ENCODE results near the gene LRCOL1. TPM values are rescaled to one million over a fixed set of nuclear protein-coding genes. Genes with fewer than 3 reads are reported as not detected.

The LRCOL1 gene
- total RNA-seq, 2 donors from 2014 or later: 0.68 TPM; not detected in 1

DNA sequence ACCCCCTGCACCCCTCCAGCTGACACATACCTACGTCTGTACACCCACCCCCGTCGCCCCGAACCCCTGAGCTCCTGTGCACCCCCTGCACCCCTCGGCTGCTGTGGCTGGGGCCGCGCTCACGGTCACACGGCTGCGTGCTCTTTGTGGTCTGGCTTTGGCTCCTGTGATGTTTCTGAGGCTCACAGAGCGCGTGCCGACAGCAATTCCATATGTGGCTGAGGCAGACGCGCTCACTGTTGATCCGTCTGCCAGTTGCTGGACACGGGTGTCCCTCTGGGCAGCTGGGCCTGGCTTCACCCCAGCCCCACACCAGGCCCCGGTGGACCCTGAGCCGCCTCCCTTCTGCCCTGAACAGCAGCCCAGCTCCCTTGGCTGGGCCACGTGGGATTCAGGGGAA is 46.5 kb downstream of the LRCOL1 start:
- DNase-seq (ENCODE audit: low spot score): no peak
- H3K4me3 ChIP-seq: no peak overlapping the region
- H3K9me3 ChIP-seq: no peaks in the 10 kb centered on the region
- TF ChIP-seq, protein P1, sequence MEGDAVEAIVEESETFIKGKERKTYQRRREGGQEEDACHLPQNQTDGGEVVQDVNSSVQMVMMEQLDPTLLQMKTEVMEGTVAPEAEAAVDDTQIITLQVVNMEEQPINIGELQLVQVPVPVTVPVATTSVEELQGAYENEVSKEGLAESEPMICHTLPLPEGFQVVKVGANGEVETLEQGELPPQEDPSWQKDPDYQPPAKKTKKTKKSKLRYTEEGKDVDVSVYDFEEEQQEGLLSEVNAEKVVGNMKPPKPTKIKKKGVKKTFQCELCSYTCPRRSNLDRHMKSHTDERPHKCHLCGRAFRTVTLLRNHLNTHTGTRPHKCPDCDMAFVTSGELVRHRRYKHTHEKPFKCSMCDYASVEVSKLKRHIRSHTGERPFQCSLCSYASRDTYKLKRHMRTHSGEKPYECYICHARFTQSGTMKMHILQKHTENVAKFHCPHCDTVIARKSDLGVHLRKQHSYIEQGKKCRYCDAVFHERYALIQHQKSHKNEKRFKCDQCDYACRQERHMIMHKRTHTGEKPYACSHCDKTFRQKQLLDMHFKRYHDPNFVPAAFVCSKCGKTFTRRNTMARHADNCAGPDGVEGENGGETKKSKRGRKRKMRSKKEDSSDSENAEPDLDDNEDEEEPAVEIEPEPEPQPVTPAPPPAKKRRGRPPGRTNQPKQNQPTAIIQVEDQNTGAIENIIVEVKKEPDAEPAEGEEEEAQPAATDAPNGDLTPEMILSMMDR (IDR thresholded peaks at IDR 0.05): no peak
- TF ChIP-seq POLR2A (IDR thresholded peaks at IDR 0.05) (no peak), POLR2AphosphoS5 (IDR thresholded peaks at IDR 0.05) (no peak)
- peaks cover 4% of the 10 kb centered on the region for H3K4me1 ChIP-seq (replicated peaks)
- 96% methylated on average over 20 of the region's 20 CpGs for WGBS
- no peaks in the 10 kb centered on the region for H3K27me3 ChIP-seq (replicated peaks; ENCODE audit: insufficient read depth)
- no peak overlapping the region for H3K27ac ChIP-seq
- intact Hi-C loops (cut with DNase I): no loop called here
- H3K36me3 ChIP-seq: no peaks in the 10 kb centered on the region

DNA sequence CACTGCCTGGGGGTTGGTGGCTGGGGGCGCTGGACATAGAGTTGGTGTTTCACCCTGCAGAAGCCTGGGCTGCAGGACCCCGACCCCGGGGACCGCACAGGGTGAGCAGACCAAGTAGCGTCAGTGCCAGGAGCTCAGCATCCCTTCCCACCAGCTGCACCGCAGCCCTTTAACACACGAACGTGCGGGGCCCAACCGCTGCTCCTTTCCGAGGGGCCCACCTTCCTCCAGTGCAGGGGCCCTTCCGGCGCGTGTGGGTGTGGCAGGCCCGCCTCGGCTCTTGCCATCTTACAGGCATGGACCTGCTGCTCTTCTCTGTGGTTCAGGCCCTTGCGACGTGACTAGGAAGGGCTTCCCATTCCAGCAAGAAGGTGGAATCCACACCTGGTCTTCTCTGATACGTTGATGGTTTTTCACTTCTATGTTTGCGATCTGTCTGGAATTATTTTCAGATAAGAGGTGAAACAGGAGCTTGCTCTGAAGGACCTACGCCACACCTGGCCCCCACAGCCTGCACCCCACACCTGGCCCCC is 47.8 kb downstream of the LRCOL1 start:
- no peak overlapping the region for H3K4me3 ChIP-seq
- H3K27ac ChIP-seq: no peak overlapping the region
- H3K4me1 ChIP-seq (replicated peaks): peaks cover 4% of the 10 kb centered on the region
- no peaks in the 10 kb centered on the region for H3K36me3 ChIP-seq
- intact Hi-C loops (cut with DNase I): no loop called here
- no peaks in the 10 kb centered on the region for H3K27me3 ChIP-seq (replicated peaks; ENCODE audit: insufficient read depth)
- no peak for DNase-seq (ENCODE audit: low spot score)
- TF ChIP-seq, protein P1 (IDR thresholded peaks at IDR 0.05): no peak
- TF ChIP-seq POLR2AphosphoS5 (IDR thresholded peaks at IDR 0.05) (no peak), POLR2A (IDR thresholded peaks at IDR 0.05) (no peak)
- WGBS: 64% methylated on average over 14 of the region's 21 CpGs
- no peaks in the 10 kb centered on the region for H3K9me3 ChIP-seq

DNA sequence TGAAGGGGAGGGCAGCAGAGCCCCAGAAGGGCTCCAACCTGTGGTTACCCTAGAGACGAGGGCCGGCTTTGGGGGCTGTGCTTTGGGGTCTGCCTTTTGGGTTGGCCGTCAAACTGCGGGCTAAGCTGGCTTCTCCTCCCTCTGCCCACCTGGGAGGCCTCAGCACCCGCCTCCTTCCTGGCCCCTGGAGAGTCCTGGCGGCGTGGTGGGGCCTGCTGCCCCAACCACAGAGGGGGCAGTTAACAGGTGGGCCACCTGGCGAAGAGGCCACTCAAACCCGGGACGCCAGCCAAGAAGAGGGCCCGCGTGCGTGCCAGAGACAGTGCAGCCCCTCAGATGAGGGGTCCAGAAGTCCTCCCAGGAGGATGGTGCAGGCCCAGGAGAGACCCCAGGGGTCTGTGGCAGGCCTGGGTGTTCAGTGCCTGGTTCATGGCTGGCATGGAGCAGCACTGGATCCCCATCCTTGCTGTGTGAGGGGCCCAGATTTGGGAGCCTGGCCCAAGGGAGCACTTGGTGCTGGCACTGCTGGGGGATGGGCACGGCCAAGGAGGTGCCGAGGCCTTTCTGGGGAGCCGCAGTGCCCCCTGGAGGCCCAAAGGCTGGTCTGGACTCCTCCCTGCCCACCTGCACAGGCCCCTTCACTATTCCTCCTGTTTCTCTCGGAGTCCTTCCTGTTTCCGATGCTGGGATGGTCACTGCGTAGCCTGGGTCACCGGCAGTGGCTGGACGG is 48.8 kb downstream of the LRCOL1 start:
- TF ChIP-seq, protein P1 (IDR thresholded peaks at IDR 0.05): peak in 1 of 4 experiments; percentile 33
- TF ChIP-seq POLR2AphosphoS5 (IDR thresholded peaks at IDR 0.05): no peak
- TF ChIP-seq POLR2A (IDR thresholded peaks at IDR 0.05): no peak

DNA sequence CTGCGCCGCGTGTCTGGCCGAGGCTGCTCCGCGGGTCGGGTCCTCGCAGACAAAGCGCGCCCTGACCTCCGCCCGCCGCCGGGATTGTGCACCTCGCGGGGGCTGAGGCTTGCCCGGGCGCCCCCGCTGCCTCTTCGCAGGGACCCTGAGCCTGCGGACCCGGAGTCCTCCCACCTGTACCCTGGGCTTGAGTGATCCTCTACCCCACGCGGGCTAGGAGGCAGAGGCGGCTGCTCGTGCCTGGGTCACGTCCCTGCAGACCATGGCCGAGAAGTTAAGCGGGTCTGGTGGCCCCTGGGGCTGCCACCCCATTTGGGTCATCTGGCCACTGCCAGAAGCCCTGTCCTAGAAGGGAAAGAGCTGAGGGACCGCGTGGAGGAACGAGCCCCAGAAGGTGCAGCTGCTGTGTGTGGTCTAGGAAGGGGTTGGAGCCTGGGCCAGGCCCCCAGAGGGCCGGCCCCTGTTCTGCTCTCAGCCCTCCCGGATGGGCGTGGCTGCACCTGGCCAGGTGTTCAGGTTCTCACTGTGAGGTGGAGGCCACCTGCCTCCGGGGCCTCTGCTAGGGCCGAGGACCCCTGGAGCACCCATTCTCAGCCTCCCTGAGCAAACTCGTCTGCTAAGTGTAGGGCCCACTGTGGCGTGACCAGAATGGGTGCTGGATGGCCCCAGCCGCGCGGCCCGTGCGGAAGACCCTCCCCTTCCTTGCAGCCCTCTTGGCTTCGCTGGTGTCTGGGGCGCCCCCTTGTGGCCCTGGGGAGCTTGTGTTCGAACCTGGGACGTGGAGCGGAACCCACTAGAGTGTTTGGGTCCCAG is 49.6 kb downstream of the LRCOL1 start:
- WGBS: 13% methylated on average over 32 of the region's 49 CpGs
- peak; percentile 29 for DNase-seq (ENCODE audit: low spot score)
- intact Hi-C loops (cut with DNase I): no loop called here

More for the DNA sequence above, 48.8 kb downstream of the LRCOL1 start:
- Histone ChIP-seq H3K27ac (no peak overlapping the region), H3K36me3 (no peaks in the 10 kb centered on the region), H3K27me3 (replicated peaks; ENCODE audit: insufficient read depth) (no peaks in the 10 kb centered on the region), H3K4me1 (replicated peaks) (peaks cover 4% of the 10 kb centered on the region), H3K4me3 (no peak overlapping the region), H3K9me3 (no peaks in the 10 kb centered on the region)
- WGBS: 64% methylated on average over 19 of the region's 21 CpGs
- intact Hi-C loops (cut with DNase I): no loop called here
- no peak for DNase-seq (ENCODE audit: low spot score)

More for the DNA sequence above, 49.6 kb downstream of the LRCOL1 start:
- H3K27me3 ChIP-seq (replicated peaks; ENCODE audit: insufficient read depth): no peaks in the 10 kb centered on the region
- H3K36me3 ChIP-seq: no peaks in the 10 kb centered on the region
- no peaks in the 10 kb centered on the region for H3K9me3 ChIP-seq
- H3K27ac ChIP-seq: no peak overlapping the region
- peak overlapping the region; percentile 49 to 57 for H3K4me3 ChIP-seq
- peaks cover 4% of the 10 kb centered on the region for H3K4me1 ChIP-seq (replicated peaks)
- TF ChIP-seq, protein P1 (IDR thresholded peaks at IDR 0.05): peak in 2 of 4 experiments; percentile 19 to 61
- TF ChIP-seq POLR2AphosphoS5 (IDR thresholded peaks at IDR 0.05): no peak

Measured in prostate gland (tissue), 2 donors.